Renal cortex interstitium (tissue), 11 donors: ENCODE results near the gene RMND5B. TPM values are rescaled to one million over a fixed set of nuclear protein-coding genes. Genes with fewer than 3 reads are reported as not detected.
"Not testable (repeated sequence)": the region's sequence is repeated elsewhere in the genome, so short reads cannot be mapped to it uniquely, and the experiment has no call there.

Experiments used
- DNase-seq, 11 donors: peaks; one replicate each; pipeline ENCODE4 v3.0.0-alpha.2; 2013; ENCODE audit warnings: low read depth in 9 of 11, low spot score in 4 of 11; ENCODE audit errors: extremely low read depth in 1 of 11
- polyA plus RNA-seq, 3 donors: library from polyadenylated mRNA; unstranded; fragments of 120-200 nt; gene quantifications; one replicate each; pipeline ENCODE4 v1.2.1, GENCODE V29; 2013; ENCODE audit not compliant: insufficient read length in 3 of 3

RMND5B gene
- polyA plus RNA-seq, 3 donors: 30.2 to 34.9 (median 34.0) TPM

DNA sequence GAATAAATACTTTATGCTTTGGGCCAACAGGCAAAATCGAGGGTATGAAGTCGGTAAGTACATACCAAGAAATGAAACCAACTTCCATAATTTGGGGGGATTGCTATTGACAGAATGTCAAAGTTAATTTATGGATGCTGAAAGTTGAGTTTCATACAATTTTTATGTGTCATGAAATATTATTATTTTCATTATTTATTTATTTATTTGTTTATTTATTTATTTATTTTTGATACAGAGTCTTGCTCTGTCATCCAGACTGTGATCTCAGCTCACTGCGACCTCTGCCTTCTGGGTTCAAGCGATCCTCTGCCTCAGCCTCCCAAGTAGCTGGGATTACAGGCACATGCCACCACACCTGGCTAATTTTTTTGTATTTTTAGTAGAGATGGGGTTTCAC lies 60.8 kb downstream of the RMND5B start:
- no peak for DNase-seq

DNA sequence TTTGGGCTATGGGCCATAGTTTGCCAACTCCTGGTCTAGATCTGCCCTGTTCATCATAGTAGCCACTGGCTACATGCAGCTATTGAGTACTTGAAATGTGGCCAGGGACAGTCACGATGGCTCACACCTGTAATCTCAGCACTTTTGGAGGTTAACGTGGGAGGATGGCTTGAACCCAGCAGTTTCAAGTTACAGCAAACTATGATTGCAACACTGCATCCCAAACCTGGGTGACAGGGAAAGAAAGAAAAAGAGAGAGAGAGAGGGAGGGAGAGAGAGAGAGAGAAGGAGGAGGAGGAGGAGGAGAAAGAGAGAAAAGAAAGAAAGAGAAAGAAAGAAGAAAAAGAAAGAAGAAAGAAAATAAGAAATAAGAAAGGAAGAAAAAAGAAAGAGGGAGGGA lies 61.4 kb downstream of the RMND5B start:
- DNase-seq: no peak

DNA sequence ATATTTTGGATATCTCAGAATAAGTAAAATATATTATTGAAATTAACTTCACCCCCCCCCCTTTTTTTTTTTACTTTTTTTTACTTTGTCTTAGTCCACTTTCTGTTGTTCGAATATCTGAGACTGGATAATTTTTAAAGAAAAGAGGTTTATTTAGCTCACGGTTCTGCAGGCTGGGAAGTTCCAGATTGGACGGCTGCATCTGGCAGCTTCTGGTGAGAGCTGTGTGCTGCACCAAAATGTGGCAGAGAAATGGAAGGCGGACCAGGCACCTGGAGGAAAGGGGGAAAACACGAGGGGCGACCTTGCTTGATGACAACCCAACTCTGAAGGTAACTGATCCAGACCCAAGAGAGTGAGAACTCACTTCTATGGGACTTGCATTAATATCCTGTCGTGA lies 62.0 kb downstream of the RMND5B start:
- DNase-seq: no peak

DNA sequence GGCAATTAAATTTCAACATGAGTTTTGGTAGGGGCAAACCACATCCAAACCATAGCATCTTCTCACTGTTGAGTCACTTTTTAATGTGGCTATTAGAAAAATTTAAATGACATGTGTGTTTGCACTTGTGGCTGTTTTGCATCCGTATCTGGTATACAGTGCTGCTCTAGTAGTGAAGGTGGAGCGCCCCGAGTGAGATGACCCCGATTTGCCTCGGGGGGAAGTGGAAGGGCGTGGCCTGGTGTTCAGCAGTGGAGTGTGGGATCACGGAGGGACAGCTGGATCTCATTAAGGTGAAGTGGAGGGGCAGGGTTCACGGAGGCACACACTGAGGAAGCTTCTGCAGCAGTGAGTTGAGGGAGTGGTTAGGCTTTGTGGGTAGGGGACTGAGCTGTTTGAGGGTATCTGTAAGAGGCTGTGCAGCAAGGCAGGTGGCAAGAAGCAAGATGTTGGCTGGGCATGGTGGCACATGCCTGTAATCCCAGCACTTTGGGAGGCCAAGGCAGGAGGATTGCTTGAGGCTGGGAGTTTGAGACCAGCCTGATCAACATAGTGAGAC lies 62.5 kb downstream of the RMND5B start:
- DNase-seq: no peak

DNA sequence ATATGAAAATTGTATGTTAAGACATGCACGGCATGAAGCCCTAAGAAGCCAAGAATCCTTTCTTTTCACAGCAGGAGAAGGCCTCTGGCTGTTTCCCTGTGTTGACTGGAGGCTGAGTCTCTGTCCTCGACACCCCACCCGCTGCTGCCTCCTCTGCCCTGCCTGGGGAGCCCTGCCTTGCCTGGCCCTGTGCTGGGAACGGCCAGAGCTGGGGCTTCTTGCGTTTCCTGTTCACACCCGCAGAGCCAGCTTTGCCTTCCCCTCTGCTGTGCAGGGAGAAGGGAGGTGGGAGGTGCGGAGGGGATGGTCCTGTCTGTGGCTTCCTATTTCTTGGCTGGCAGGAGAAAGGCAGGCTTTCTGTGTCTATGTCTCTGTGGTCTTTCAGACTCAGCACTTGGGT lies 63.2 kb downstream of the RMND5B start:
- DNase-seq: no peak

DNA sequence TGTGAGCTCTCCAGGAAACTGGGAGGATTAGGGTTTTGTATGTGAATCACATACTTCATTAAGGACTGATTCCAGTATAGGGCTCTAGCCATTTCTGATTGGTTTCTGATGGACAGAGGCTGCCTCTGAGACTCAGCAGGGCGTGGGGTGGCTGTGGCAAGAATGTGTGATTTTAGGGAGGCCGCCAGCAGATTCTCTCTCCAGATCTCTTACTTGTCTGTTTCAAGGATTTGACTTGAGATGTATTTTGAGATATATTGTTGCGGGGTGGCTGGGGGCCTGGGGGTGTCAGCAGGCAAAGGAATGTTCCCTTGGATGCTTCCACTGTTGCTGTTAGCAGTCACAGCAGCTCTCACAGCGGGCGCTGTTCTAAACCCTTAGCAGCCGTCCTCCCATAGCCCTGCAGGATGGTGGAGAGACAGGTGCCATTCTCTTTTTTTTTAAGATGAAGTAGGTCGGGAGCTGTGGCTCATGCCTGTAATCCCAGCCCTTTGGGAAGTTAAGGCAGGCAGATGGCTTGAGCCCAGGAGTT lies 65.5 kb downstream of the RMND5B start:
- no peak for DNase-seq

DNA sequence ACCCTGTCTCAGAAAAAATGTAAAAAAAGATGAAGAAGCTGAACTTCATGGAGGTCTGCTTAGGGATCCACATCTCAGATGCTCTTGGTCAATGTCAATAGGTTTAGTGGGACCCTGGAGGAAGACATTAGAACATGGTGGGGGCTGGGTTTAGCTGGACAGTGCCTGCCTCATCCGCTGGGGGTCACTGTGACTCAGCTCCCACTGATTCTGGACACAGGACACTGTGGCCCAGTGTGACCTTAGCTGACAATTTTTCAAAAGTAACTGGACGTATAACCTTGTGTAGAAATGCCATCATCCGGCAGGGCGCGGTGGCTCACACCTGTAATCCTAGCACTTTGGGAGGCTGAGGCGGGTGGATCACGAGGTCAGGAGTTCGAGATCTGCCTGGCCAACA lies 66.2 kb downstream of the RMND5B start:
- no peak for DNase-seq

DNA sequence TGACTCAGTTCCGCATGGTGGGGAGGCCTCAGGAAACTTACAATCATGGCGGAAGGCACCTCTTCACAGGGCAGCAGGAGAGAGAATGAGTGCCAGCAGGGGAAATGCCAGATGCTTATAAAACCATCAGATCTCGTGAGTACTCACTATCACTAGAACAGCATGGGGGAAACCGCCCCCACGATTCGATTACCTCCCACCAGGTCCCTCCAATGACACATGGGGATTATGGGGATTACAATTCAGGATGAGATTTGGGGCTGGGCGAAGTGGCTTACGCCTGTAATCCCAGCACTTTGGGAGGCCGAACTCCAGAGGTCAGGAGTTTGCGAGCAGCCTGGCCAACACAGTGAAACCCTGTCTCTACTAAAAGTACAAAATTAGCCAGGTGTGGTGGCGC lies 67.3 kb downstream of the RMND5B start:
- not testable (repeated sequence) for DNase-seq

DNA sequence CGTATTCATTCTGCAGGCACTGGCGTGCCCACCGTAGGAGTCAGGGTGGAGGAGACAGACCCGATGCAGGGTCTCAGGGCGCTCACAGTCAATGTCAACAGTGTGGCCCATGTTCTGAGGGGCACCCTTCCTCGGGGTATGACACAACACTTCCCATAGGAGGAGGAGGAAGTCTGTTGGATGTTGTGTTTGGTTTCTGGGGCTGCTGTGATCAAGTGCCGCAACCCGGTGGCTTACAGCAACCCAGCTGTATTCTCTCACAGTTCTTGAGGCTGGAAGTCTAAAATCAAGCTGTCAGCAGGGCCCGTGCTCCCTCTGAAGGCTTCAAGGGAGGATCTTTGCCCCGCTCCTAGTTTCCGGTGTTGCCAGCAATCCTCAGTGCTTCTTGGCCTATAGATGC lies 67.9 kb downstream of the RMND5B start:
- no peak for DNase-seq

DNA sequence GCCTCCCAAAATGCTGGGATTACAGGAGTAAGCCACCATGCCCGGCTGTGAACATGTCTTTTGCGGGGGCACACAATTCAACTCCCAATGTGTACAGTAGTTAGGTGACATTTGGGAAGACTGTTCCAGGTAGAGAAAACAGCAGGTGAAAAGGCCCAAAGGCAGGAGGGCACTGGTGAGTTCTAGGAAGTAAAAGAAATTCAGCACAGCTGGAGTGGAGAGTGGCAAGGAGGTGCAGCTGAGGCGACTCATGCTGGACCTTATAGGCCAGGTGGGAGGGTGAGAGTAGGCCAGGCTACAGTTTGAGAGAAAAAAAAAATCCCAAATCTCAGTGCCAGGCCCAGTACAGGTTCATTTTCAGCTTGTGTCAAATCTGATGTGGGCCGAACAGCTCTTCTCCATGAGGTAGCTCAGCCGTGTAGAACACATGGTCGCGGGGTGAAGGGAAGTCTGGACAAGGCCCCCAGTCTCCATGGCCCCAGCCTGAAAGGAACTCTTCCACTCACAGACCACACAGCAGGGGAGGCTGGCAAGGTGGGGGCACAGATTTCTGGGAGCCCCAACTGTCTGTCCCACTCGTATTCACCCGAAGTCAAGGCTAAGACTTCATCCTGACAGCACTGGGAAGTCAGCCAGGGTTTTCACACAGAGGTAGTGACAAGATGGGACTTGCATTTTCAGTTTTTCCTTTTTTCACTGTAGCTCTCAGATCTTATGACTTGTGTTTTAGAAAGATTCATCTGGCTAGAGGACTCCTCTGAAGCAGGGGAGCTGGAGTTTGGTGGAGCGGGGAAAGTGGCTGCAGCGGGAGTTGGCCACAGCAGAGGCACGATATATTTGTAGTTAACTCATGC lies 69.0 kb downstream of the RMND5B start:
- no peak for DNase-seq

Other genes starting within 250 kb of the RMND5B start
- under 1 TPM in 2 of 3 donors, not detected in 1; 0.07 to 0.12 TPM for gene PROP1, start 134.8 kb upstream of the RMND5B start, polyA plus RNA-seq
- gene N4BP3, start 17.5 kb upstream of the RMND5B start, polyA plus RNA-seq: 1 to 10 TPM; 3.7 to 5.7 (median 4.8) TPM
- gene NHP2, start 22.9 kb downstream of the RMND5B start, polyA plus RNA-seq: 100 to 1,000 TPM; 102 to 123 (median 104) TPM
- under 1 TPM; 0.04 to 0.11 (median 0.08) TPM for gene GMCL2, start 56.4 kb downstream of the RMND5B start, polyA plus RNA-seq
- 100 to 1,000 TPM; 121 to 174 (median 157) TPM for gene HNRNPAB, start 73.5 kb downstream of the RMND5B start, polyA plus RNA-seq
- gene PHYKPL, start 101.8 kb downstream of the RMND5B start, polyA plus RNA-seq: 100 to 1,000 TPM in 1 of 3 donors, 10 to 100 TPM in 2; 76.9 to 153 (median 77.8) TPM